ENCODE data around the gene NTN5.
"Not testable (repeated sequence)": the region's sequence is repeated elsewhere in the genome, so short reads cannot be mapped to it uniquely, and the experiment has no call there.

DNA sequence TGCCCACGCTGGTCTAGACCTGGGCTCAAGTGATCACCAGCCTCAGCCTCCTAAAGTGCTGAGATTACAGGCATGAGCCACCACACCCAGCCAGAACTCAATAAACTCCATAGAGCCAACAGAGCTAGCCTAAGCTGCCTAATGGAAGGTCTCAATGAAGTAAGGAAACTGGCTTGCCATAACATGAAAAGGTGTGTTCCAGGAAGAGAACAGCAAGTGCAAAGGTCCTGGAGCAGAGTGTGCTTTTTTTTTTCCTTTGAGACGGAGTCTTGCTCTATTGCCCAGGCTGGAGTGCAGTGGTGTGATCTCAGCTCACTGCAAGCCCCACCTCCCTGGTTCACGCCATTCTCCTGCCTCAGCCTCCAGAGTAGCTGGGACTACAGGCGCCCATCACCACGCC is 15.0 kb downstream of the NTN5 start:
- not testable (repeated sequence) for TF ChIP-seq POLR2A (IDR thresholded peaks at IDR 0.05)
- TF ChIP-seq, protein P1, sequence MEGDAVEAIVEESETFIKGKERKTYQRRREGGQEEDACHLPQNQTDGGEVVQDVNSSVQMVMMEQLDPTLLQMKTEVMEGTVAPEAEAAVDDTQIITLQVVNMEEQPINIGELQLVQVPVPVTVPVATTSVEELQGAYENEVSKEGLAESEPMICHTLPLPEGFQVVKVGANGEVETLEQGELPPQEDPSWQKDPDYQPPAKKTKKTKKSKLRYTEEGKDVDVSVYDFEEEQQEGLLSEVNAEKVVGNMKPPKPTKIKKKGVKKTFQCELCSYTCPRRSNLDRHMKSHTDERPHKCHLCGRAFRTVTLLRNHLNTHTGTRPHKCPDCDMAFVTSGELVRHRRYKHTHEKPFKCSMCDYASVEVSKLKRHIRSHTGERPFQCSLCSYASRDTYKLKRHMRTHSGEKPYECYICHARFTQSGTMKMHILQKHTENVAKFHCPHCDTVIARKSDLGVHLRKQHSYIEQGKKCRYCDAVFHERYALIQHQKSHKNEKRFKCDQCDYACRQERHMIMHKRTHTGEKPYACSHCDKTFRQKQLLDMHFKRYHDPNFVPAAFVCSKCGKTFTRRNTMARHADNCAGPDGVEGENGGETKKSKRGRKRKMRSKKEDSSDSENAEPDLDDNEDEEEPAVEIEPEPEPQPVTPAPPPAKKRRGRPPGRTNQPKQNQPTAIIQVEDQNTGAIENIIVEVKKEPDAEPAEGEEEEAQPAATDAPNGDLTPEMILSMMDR (IDR thresholded peaks at IDR 0.05): not testable (repeated sequence)

Measured in heart left ventricle (tissue), 13 donors.